Neural progenitor cell (in vitro differentiated cells): ENCODE results near the gene CEP89. TPM values are rescaled to one million over a fixed set of nuclear protein-coding genes. Genes with fewer than 3 reads are reported as not detected.
"Not testable (repeated sequence)": the region's sequence is repeated elsewhere in the genome, so short reads cannot be mapped to it uniquely, and the experiment has no call there.

Experiments
- DNase-seq: peaks from one replicate; pipeline ENCODE4 v3.0.0-alpha.2; 2016; ENCODE audit warnings: low spot score
- H2AFZ ChIP-seq: fragments of 200-600 bp; sonication (generic); replicated peaks from 2 replicates; pipeline ENCODE4 v1.6.1; 2016; ENCODE audit warnings: antibody characterized with exemption
- H3F3A ChIP-seq: fragments of 200-600 bp; sonication (generic); 2 replicates; pipeline ENCODE4 v1.6.1; 2016; ENCODE audit warnings: antibody characterized with exemption, low read depth
- H3K27ac ChIP-seq: fragments of 200-600 bp; sonication (generic); 2 replicates; pipeline ENCODE4 v1.5.1; 2016; ENCODE audit warnings: mild to moderate bottlenecking
- H3K27me3 ChIP-seq: fragments of 200-600 bp; sonication (generic); 2 replicates; pipeline ENCODE4 v1.6.1; 2016; ENCODE audit warnings: mild to moderate bottlenecking, moderate library complexity
- H3K36me3 ChIP-seq: fragments of 200-600 bp; sonication (generic); 2 replicates; pipeline ENCODE4 v1.5.1; 2016
- H3K4me1 ChIP-seq: fragments of 200-600 bp; sonication (generic); 2 replicates; pipeline ENCODE4 v1.6.1; 2016; ENCODE audit warnings: mixed run types
- H3K4me2 ChIP-seq: fragments of 200-600 bp; sonication (generic); 2 replicates; pipeline ENCODE4 v1.6.1; 2016
- H3K4me3 ChIP-seq: fragments of 200-600 bp; sonication (generic); 2 replicates; pipeline ENCODE4 v1.5.1; 2016
- H3K79me2 ChIP-seq: fragments of 200-600 bp; sonication (generic); 2 replicates; pipeline ENCODE4 v1.6.1; 2016; ENCODE audit warnings: low read depth
- H3K9ac ChIP-seq: fragments of 200-600 bp; sonication (generic); 2 replicates; pipeline ENCODE4 v1.6.1; 2016
- H3K9me3 ChIP-seq: fragments of 200-600 bp; sonication (generic); 2 replicates; pipeline ENCODE4 v1.5.1; 2016; ENCODE audit warnings: low read depth
- H4K20me1 ChIP-seq: fragments of 200-600 bp; sonication (generic); 2 replicates; pipeline ENCODE4 v1.6.1; 2016; ENCODE audit warnings: low read depth
- H3K27ac Mint-ChIP-seq: 3 replicates; pipeline ENCODE4 v1.8.0; 2021; ENCODE audit warnings: mixed read lengths
- H3K27me3 Mint-ChIP-seq: 2 replicates; pipeline ENCODE4 v1.8.0; 2022; ENCODE audit warnings: low read depth, mild to moderate bottlenecking, inconsistent platforms, moderate library complexity, mixed read lengths; ENCODE audit not compliant: insufficient read depth
- H3K36me3 Mint-ChIP-seq: 3 replicates; pipeline ENCODE4 v1.8.0; 2021; ENCODE audit warnings: mixed read lengths
- H3K4me1 Mint-ChIP-seq: 3 replicates; pipeline ENCODE4 v1.8.0; 2021; ENCODE audit warnings: mixed read lengths
- H3K4me3 Mint-ChIP-seq: 3 replicates; pipeline ENCODE4 v1.8.0; 2021; ENCODE audit warnings: mild to moderate bottlenecking, moderate library complexity, mixed read lengths
- H3K9me3 Mint-ChIP-seq: 3 replicates; pipeline ENCODE4 v1.8.0; 2020; ENCODE audit warnings: mixed read lengths
- EZH2 ChIP-seq: fragments of 200-600 bp; sonication (generic); IDR thresholded peaks from 2 replicates; pipeline ENCODE4 v1.6.1; 2017; ENCODE audit warnings: antibody characterized with exemption, mild to moderate bottlenecking, moderate library complexity
- EZH2phosphoT487 ChIP-seq: fragments of 200-600 bp; sonication (generic); IDR thresholded peaks from 2 replicates; pipeline ENCODE4 v1.6.1; 2017; ENCODE audit warnings: antibody characterized with exemption
- total RNA-seq: library from RNA; depleted of rRNA; stranded (reverse); fragments of >200 nt; gene quantifications from 2 replicates; pipeline ENCODE4 v1.2.3, GENCODE V29; 2015; ENCODE audit warnings: low replicate concordance
- TF ChIP-seq, protein P1 (sequence below): fragments of 200-600 bp; sonication (generic); IDR thresholded peaks from 2 replicates; pipeline ENCODE4 v1.5.1; 2017; ENCODE audit warnings: antibody characterized with exemption, mild to moderate bottlenecking

CEP89 gene
- total RNA-seq: 22.0 and 26.1 TPM in 2 replicates

DNA sequence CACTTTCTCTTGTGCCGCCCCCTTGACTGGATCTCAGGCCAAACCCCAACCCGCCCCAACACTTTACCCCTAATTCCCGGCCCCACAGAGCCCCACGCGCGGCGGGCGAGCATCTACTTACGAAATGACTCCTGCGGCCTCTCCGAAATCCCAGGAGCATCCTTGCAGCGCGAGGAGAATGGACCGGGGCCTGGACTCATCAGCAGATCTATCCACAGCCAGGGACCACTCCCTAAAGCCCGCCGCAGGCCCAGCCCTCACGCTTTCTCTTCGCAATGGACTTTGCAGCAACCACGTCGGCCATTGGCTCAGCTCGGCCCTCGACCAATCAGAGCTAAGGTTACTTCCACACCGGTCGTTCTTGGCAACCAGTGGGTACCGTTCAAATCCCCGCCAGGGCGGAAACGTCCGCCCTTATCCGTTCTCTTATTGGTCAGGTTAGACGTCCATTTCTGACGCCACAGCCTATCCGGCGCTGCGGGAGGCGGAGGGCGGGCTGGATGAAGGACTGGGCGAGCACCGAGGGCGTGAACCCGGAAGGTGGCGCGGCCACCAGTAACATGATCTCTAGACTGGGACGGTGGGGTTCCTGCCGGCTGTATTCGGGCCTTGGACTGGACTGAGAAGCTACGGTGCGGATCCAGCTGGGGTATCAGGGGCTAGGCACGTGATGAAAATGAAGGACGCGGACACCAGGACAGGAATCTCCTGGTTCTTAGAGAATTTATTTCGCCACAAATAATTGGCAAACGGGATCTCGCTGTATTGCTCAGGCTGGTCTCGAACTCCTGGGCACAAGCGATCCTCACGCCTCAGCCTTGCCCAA, at the start of gene CEP89, which contains the start of gene FAAP24:
Gene CEP89 (minus strand): TSS at position 244 of the 826 bp plus-strand sequence. CDS start 84 bp downstream, at position 160.
Gene FAAP24 (plus strand): TSS at position 528 of the 826 bp plus-strand sequence. CDS start 955 bp downstream, outside the sequence.
- H3K4me3 ChIP-seq: peak within 1 kb of the TSS; percentile 87
- H3K36me3 ChIP-seq: no peaks in the 10 kb centered on the region
- Mint-ChIP-seq H3K4me3 (peak within 1 kb of the TSS; percentile 100), H3K36me3 (peaks cover 6% of the 10 kb centered on the region), H3K27ac (peak within 1 kb of the TSS; percentile 94), H3K4me1 (peaks cover 13% of the 10 kb centered on the region), H3K27me3 (peaks cover 2% of the 10 kb centered on the region), H3K9me3 (no peaks in the 10 kb centered on the region)
- H3K9me3 ChIP-seq: no peaks in the 10 kb centered on the region
- no peaks in the 10 kb centered on the region for H3K4me1 ChIP-seq
- no peaks in the 10 kb centered on the region for H3K27me3 ChIP-seq
- H3K9ac ChIP-seq: peak within 1 kb of the TSS; percentile 70
- peaks cover 15% of the 10 kb centered on the region for H3F3A ChIP-seq
- peak; percentile 99 for DNase-seq
- H3K4me2 ChIP-seq: peak within 1 kb of the TSS; percentile 97
- H2AFZ ChIP-seq: peak within 1 kb of the TSS; percentile 74
- peaks cover 13% of the 10 kb centered on the region for H4K20me1 ChIP-seq
- peaks cover 25% of the 10 kb centered on the region for H3K79me2 ChIP-seq
- TF ChIP-seq EZH2phosphoT487 (no peak), EZH2 (no peak)
- TF ChIP-seq, protein P1, sequence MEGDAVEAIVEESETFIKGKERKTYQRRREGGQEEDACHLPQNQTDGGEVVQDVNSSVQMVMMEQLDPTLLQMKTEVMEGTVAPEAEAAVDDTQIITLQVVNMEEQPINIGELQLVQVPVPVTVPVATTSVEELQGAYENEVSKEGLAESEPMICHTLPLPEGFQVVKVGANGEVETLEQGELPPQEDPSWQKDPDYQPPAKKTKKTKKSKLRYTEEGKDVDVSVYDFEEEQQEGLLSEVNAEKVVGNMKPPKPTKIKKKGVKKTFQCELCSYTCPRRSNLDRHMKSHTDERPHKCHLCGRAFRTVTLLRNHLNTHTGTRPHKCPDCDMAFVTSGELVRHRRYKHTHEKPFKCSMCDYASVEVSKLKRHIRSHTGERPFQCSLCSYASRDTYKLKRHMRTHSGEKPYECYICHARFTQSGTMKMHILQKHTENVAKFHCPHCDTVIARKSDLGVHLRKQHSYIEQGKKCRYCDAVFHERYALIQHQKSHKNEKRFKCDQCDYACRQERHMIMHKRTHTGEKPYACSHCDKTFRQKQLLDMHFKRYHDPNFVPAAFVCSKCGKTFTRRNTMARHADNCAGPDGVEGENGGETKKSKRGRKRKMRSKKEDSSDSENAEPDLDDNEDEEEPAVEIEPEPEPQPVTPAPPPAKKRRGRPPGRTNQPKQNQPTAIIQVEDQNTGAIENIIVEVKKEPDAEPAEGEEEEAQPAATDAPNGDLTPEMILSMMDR: no peak
- H3K27ac ChIP-seq: no peak within 1 kb of the TSS

DNA sequence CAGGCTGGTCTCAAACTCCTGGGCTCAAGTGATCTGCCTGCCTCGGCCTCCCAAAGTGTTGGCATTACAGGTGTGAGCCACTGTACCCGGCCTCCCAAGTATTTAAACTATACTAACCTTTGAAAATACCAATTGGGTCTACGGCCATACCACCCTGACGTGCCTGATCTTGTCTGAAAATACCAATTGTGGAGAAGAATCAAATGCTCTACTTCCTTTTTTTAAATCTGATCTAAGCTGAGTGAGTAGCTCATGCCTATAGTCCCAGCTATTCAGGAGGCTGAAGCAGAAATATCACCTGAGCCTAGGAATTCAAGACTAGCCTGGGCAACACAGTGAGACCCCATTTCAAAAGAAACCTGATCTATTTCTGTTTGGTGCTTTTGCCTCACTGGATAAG, 39.1 kb upstream of the CEP89 start:
- H3K36me3 ChIP-seq, H3K4me3 Mint-ChIP-seq, H3K4me3 ChIP-seq, H3F3A ChIP-seq, H3K27ac Mint-ChIP-seq, H3K9me3 ChIP-seq, H3K4me1 Mint-ChIP-seq, H2AFZ ChIP-seq, H3K27ac ChIP-seq, H3K4me1 ChIP-seq, H3K27me3 Mint-ChIP-seq, H3K27me3 ChIP-seq, H3K36me3 Mint-ChIP-seq, DNase-seq, H4K20me1 ChIP-seq, H3K79me2 ChIP-seq, H3K9ac ChIP-seq, H3K9me3 Mint-ChIP-seq, H3K4me2 ChIP-seq: not testable (repeated sequence)

DNA sequence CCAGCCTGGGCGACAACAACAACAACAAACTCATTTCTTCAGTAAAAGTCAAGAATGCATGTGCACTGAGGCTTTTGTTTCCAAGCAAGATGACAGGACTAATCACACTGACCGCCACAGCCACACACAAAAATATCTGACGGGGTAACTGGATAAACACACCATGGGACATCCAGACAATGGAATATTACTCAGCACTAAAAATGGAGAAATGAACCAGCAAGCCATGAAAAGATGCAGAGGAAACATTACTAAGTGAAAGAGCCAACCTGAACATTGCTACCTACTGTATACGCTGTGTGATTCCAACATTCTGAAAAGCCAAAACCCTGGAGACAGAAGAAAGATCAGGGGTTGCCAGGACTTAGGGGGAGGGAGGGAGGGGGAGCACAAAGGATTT, 37.0 kb upstream of the CEP89 start:
- Histone ChIP-seq H3K36me3 (no peaks in the 10 kb centered on the region), H2AFZ (no peak overlapping the region), H3K27me3 (no peaks in the 10 kb centered on the region), H4K20me1 (no peaks in the 10 kb centered on the region), H3K79me2 (no peaks in the 10 kb centered on the region), H3K9ac (no peak overlapping the region), H3K27ac (no peak overlapping the region), H3K9me3 (no peaks in the 10 kb centered on the region), H3F3A (no peaks in the 10 kb centered on the region), H3K4me3 (no peak overlapping the region), H3K4me2 (no peak overlapping the region), H3K4me1 (peaks cover 3% of the 10 kb centered on the region)
- H3K4me3 Mint-ChIP-seq: no peak overlapping the region
- H3K36me3 Mint-ChIP-seq: peaks cover 12% of the 10 kb centered on the region
- no peak for DNase-seq
- peaks cover 3% of the 10 kb centered on the region for H3K4me1 Mint-ChIP-seq
- peaks cover 2% of the 10 kb centered on the region for H3K27me3 Mint-ChIP-seq
- H3K9me3 Mint-ChIP-seq: no peaks in the 10 kb centered on the region
- H3K27ac Mint-ChIP-seq: no peak overlapping the region
- TF ChIP-seq EZH2phosphoT487 (no peak), EZH2 (no peak)
- TF ChIP-seq, protein P1: no peak

DNA sequence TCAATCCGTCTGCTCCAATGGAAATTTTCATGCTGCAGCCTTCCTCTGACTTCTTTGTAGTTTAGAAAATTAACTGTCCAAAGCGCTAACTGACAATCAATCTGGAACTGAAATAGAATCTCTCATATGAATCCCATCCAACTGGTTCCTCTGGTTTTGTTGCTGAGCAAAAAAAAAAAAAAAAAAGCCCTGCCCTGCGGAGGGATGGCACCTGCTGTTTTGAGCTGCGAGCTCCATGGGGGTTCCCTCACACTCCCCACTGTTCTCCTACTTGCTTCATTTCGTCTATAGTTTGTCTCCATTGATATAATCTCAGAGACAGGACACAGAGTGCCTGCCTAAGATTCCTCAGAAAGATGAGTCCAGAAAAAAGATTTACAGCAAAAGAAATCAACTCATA, 33.7 kb upstream of the CEP89 start:
- H3K27ac ChIP-seq: no peak overlapping the region
- no peaks in the 10 kb centered on the region for H3K27me3 ChIP-seq
- H3K9me3 ChIP-seq: no peaks in the 10 kb centered on the region
- DNase-seq: no peak
- H3K27me3 Mint-ChIP-seq: no peaks in the 10 kb centered on the region
- H3K79me2 ChIP-seq: no peaks in the 10 kb centered on the region
- H2AFZ ChIP-seq: no peak overlapping the region
- H3K4me2 ChIP-seq: no peak overlapping the region
- H3K27ac Mint-ChIP-seq: peak overlapping the region; percentile 46
- peaks cover 3% of the 10 kb centered on the region for H3K4me1 ChIP-seq
- H3K4me3 Mint-ChIP-seq: no peak overlapping the region
- H3F3A ChIP-seq: no peaks in the 10 kb centered on the region
- H3K4me3 ChIP-seq: no peak overlapping the region
- peaks cover 11% of the 10 kb centered on the region for H3K36me3 Mint-ChIP-seq
- H3K36me3 ChIP-seq: no peaks in the 10 kb centered on the region
- no peak overlapping the region for H3K9ac ChIP-seq
- H3K9me3 Mint-ChIP-seq: no peaks in the 10 kb centered on the region
- peaks cover 3% of the 10 kb centered on the region for H3K4me1 Mint-ChIP-seq
- TF ChIP-seq EZH2: no peak
- TF ChIP-seq EZH2phosphoT487: no peak
- TF ChIP-seq, protein P1: no peak
- no peaks in the 10 kb centered on the region for H4K20me1 ChIP-seq

DNA sequence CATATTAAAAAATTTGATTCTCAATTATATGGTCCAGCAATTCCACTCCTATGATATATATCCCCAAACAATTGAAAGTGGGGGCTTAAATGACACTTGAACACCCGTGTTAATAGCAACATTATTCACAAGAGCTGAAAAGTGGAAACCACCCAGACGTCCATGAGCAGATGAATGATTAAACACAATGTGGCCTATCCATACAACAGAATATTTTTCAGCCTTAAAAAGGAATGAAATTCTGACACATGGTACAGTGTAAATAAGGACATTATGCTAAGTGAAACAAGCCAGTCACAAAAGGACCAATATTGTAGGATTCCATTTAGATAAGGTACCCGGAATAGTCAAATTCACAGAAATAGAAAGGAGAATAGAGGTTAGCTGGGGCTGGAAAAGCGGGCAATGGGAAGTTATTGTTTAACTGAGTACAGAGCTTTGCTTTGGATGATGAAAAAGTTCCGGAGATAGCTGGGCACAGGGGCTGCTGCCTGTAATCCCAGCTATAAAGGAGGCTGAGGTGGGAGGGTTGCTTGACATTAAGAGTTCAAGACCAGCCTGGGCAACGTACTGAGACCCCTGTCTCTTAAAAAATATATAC, 31.8 kb upstream of the CEP89 start:
- not testable (repeated sequence) for H3K27ac ChIP-seq, H3K4me2 ChIP-seq, H3K4me1 Mint-ChIP-seq, H3K27me3 ChIP-seq, H3K4me3 ChIP-seq, H2AFZ ChIP-seq, H3K79me2 ChIP-seq, DNase-seq, H3K4me3 Mint-ChIP-seq, H3K9ac ChIP-seq, H3K27ac Mint-ChIP-seq, H3K9me3 Mint-ChIP-seq, H4K20me1 ChIP-seq, H3K9me3 ChIP-seq, H3K4me1 ChIP-seq, H3K36me3 ChIP-seq, H3F3A ChIP-seq, H3K27me3 Mint-ChIP-seq
- peaks cover 12% of the 10 kb centered on the region for H3K36me3 Mint-ChIP-seq
